ENCODE measurements around the gene KLF11. TPM values are rescaled to one million over a fixed set of nuclear protein-coding genes. Genes with fewer than 3 reads are reported as not detected.
"Not testable (repeated sequence)": the region's sequence is repeated elsewhere in the genome, so short reads cannot be mapped to it uniquely, and the experiment has no call there.

Gene KLF11
- total and polyA plus RNA-seq, 7 donors: 7.0 to 27.0 (median 11.8) TPM

DNA sequence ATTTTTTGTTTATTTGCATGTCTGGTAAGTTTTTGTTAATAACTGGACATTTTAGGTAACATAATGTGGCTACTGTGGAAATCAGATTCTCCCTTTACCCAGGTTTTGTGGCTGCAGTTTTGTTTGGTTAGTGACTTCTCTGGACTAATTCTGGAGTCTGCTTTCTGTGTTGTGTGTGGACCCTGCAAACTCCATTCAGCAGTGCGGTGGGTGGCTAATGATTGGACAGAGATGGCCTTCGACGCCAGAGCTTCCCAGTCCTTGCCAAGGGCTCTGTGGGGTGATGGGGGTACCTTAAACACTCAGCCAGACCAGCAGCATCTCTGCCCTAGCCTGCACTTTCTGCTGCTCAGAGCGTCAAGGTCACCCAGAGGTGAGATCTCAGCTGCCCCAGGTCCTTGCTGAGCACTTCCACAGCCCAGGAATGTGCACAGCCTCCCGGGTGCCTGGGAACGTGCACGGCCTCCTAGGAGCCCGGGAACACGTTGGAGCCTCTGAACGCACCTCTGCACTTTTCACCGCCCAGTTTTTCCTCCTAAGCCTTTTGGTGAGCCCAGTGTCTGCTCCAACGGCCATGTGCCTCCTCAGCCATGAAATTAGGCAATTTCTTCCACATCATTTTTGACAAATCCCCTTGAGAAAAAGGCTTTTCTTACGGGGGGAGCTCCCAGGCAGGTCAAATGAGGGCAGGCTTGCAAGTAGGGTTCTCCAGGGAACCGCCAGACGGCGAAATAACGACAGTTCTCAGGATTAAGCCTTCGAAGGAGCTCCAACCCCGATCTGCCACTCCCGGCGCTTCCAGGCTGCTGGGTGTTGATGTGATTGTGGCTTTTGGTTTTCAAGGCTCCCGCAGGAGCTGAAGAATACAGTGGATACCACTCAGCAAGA lies 35.2 kb upstream of the KLF11 start:
- Histone ChIP-seq H3K27ac (no peak overlapping the region), H3K4me3 (no peak overlapping the region), H3K36me3 (ENCODE audit: insufficient read depth in 1 of 2, low read depth in 1 of 2) (no peaks in the 10 kb centered on the region), H3K9me3 (no peaks in the 10 kb centered on the region), H3K4me1 (peaks cover 22% of the 10 kb centered on the region), H3K27me3 (ENCODE audit: insufficient read depth in 3 of 3, low read length in 2 of 3) (no peaks in the 10 kb centered on the region)
- peak in 1 of 4 donors; percentile 34 for ATAC-seq
- TF ChIP-seq, protein P1, sequence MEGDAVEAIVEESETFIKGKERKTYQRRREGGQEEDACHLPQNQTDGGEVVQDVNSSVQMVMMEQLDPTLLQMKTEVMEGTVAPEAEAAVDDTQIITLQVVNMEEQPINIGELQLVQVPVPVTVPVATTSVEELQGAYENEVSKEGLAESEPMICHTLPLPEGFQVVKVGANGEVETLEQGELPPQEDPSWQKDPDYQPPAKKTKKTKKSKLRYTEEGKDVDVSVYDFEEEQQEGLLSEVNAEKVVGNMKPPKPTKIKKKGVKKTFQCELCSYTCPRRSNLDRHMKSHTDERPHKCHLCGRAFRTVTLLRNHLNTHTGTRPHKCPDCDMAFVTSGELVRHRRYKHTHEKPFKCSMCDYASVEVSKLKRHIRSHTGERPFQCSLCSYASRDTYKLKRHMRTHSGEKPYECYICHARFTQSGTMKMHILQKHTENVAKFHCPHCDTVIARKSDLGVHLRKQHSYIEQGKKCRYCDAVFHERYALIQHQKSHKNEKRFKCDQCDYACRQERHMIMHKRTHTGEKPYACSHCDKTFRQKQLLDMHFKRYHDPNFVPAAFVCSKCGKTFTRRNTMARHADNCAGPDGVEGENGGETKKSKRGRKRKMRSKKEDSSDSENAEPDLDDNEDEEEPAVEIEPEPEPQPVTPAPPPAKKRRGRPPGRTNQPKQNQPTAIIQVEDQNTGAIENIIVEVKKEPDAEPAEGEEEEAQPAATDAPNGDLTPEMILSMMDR (IDR thresholded peaks at IDR 0.05): no peak
- DNase-seq: peak; percentile 52 to 72
- 29 to 53% (median 33%) methylated on average over 22 of the region's 22 CpGs for WGBS, 3 donors
- intact Hi-C loops (cut with DNase I): no loop called here

DNA sequence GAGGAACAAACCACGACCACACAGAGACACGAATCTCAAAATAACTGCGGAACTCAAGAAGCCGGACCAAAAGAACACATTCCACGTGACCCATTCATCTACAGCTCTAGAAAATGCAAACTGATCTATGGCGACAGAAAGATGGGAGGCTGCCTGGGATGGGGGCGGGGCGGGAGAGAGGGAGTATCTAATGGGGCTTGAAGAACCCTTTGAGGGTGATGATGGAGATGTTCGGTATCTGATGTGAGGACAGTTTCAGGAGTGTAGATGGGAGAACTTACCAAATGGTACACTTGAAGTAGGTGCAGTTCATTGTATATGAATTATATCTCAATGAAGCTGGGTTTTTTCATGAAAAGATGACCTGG lies 34.6 kb upstream of the KLF11 start:
- Histone ChIP-seq H3K4me1 (peaks cover 22% of the 10 kb centered on the region), H3K9me3 (no peaks in the 10 kb centered on the region), H3K36me3 (ENCODE audit: insufficient read depth in 1 of 2, low read depth in 1 of 2) (no peaks in the 10 kb centered on the region), H3K27ac (peak overlapping the region; percentile 54), H3K4me3 (no peak overlapping the region), H3K27me3 (ENCODE audit: insufficient read depth in 3 of 3, low read length in 2 of 3) (no peaks in the 10 kb centered on the region)
- 36 to 50% (median 43%) methylated on average over 9 of the region's 9 CpGs for WGBS, 3 donors
- TF ChIP-seq, protein P1 (IDR thresholded peaks at IDR 0.05): no peak
- intact Hi-C loops (cut with DNase I): no loop called here
- DNase-seq (no peak), ATAC-seq (no peak)

DNA sequence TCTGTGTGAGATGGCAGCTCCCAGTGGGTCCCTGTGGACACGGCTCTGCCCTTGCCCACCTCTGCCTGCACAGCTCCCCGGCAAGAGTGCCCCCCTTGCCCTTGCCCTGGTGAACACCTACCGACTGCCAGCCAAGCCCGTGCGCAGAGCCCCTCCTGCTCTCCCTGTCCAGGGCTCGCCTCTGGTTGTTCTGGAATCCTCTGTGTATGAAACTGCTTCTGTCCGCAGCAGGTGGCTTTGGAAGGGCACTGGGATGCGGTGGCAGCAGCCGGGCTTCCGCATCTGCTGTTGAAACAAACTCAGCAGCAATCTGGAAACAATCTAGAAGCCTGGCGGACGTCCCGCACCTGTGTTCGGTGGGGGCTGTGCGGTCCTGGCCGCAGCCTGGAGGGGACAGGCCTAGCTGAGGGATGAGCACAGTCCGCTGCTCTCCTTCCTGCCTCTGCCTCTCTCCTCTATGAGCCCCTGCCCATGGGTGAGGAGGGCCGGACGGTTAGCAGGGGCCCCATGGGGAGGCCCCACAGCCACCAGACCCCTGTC lies 34.0 kb upstream of the KLF11 start:
- H3K27ac ChIP-seq: peak overlapping the region; percentile 54
- H3K4me3 ChIP-seq: no peak overlapping the region
- ATAC-seq (peak; percentile 27 to 55 (median 45)), DNase-seq (no peak)
- 33 to 34% (median 34%) methylated on average over 19 of the region's 19 CpGs for WGBS, 3 donors
- H3K27me3 ChIP-seq (ENCODE audit: insufficient read depth in 3 of 3, low read length in 2 of 3): no peaks in the 10 kb centered on the region
- TF ChIP-seq, protein P1 (IDR thresholded peaks at IDR 0.05): no peak
- no peaks in the 10 kb centered on the region for H3K36me3 ChIP-seq (ENCODE audit: insufficient read depth in 1 of 2, low read depth in 1 of 2)
- intact Hi-C loops (cut with DNase I): no loop called here
- no peaks in the 10 kb centered on the region for H3K9me3 ChIP-seq
- H3K4me1 ChIP-seq: peaks cover 22% of the 10 kb centered on the region

DNA sequence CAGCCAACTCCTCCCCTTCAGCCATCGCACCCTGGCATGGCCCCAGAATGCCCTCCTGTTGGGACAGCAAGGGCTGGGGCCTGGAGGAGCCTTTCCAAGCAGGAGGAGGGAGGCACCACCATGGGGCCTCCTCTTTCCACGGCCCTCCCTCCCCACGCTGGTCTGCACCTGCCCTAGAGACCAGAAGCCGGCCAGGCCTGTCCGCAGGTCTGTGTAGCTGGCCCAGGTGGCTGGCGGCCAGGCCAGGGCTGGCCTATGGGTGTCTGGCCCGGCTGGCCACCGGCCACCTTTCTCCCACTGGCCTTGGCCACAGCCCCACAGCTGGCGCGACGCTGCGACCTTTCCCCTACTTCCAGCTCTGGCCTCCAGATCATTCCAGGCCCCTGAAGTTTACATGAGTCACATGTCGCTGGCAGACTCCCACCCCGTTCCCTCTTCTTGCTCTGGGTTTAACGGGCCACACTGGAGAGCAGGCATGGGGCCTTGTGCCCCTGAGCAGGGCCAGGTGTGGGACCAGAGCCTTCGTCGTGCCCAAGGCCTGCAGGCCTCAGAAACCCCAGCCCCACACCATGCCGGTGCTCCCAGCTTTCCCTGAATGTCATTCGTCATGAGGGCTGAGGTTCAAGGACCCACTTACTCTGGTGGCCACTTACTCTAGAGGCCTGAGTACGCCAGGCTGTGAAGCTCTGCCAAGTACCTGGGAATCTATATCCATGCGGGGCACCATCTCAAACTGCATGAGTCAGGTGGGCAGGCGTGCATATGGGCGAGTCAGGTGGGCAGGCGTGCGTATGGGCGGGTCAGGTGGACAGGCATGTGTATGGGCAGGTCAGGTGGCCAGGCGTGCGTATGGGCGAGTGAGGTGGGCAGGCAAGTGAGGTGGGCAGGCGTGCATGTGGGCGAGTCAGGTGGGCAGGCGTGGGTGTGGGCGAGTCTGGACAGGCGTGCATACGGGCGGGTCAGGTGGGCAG lies 33.3 kb upstream of the KLF11 start:
- H3K36me3 ChIP-seq (ENCODE audit: insufficient read depth in 1 of 2, low read depth in 1 of 2): no peaks in the 10 kb centered on the region
- H3K4me1 ChIP-seq: peaks cover 22% of the 10 kb centered on the region
- H3K27ac ChIP-seq: peak overlapping the region; percentile 54
- intact Hi-C loops (cut with DNase I): no loop called here
- H3K27me3 ChIP-seq (ENCODE audit: insufficient read depth in 3 of 3, low read length in 2 of 3): no peaks in the 10 kb centered on the region
- DNase-seq: peak; percentile 90 to 93
- WGBS, 3 donors: 53 to 64% (median 57%) methylated on average over 33 to 36 of the region's 36 CpGs
- peak; percentile 87 to 94 (median 90) for ATAC-seq
- no peak overlapping the region for H3K4me3 ChIP-seq
- no peaks in the 10 kb centered on the region for H3K9me3 ChIP-seq
- TF ChIP-seq, protein P1 (IDR thresholded peaks at IDR 0.05): no peak

DNA sequence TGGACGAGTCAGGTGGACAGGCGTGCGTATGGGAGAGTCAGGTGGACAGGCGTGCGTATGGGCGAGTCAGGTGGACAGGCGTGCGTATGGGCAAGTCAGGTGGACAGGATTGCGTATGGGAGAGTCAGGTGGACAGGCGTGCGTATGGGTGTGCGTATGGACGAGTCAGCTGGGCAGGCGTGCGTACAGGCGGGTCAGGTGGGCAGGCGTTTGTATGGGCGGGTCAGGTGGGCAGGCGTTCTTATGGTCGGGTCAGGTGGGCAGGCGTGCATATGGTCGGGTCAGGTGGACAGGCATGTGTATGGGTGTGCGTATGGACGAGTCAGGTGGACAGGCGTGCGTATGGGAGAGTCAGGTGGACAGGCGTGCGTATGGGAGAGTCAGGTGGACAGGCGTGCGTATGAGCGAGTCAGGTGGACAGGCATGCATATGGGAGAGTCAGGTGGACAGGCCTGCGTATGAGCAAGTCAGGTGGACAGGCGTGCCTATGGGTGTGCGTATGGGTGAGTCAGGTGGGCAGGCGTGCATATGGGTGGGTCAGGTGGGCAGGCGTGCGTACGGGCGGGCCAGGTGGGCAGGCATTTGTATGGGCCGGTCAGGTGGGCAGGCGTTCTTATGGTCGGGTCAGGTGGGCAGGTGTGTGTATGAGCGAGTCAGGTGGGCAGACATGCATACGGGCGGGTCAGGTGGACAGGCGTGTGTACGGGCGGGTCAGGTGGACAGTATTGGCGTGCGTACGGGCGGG lies 32.3 kb upstream of the KLF11 start:
- DNase-seq; H3K9me3 ChIP-seq; H3K27ac ChIP-seq; ATAC-seq; H3K4me3 ChIP-seq; intact Hi-C loops (cut with DNase I); H3K36me3 ChIP-seq (ENCODE audit: insufficient read depth in 1 of 2, low read depth in 1 of 2); H3K27me3 ChIP-seq (ENCODE audit: insufficient read depth in 3 of 3, low read length in 2 of 3): not testable (repeated sequence)
- WGBS, 3 donors: 93 to 96% (median 95%) methylated on average over 52 of the region's 52 CpGs
- H3K4me1 ChIP-seq: peaks cover 22% of the 10 kb centered on the region

DNA sequence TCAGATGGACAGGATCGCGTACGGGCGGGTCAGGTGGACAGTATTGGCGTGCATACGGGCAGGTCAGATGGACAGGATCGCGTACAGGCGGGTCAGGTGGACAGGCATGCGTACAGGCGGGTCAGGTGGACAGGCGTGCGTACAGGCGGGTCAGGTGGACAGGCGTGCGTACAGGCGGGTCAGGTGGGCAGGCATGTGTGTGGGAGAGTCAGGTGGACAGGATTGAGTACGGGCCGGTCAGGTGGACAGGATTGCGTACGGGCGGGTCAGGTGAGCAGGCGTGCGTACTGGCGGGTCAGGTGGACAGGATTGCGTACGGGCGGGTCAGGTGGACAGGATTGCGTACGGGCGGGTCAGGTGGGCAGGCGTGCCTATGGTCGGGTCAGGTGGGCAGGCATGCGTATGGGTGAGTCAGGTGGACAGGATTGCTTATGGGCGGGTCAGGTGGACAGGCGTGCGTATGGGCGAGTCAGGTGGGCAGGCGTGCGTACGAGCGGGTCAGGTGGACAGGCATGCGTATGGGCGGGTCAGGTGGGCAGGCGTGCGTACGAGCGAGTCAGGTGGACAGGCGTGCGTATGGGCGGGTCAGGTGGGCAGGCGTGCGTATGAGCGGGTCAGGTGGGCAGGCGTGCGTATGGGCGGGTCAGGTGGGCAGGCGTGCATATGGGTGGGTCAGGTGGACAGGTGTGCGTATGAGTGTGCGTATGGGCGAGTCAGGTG lies 31.6 kb upstream of the KLF11 start:
- H3K27ac ChIP-seq; H3K27me3 ChIP-seq (ENCODE audit: insufficient read depth in 3 of 3, low read length in 2 of 3); DNase-seq; intact Hi-C loops (cut with DNase I); H3K4me3 ChIP-seq; H3K36me3 ChIP-seq (ENCODE audit: insufficient read depth in 1 of 2, low read depth in 1 of 2); H3K9me3 ChIP-seq; ATAC-seq: not testable (repeated sequence)
- 93 to 95% (median 94%) methylated on average over 60 to 61 of the region's 61 CpGs for WGBS, 3 donors
- peaks cover 22% of the 10 kb centered on the region for H3K4me1 ChIP-seq
